ENCODE results near the gene MAPK12. TPM values are rescaled to one million over a fixed set of nuclear protein-coding genes. Genes with fewer than 3 reads are reported as not detected.

Gene MAPK12
- total and polyA plus RNA-seq, 10 of the 15 experiments (the other 5 are each of a cell fraction or from before 2014, with no cell fraction given), result 1.1 to 38.9 (median 16.3) TPM

DNA sequence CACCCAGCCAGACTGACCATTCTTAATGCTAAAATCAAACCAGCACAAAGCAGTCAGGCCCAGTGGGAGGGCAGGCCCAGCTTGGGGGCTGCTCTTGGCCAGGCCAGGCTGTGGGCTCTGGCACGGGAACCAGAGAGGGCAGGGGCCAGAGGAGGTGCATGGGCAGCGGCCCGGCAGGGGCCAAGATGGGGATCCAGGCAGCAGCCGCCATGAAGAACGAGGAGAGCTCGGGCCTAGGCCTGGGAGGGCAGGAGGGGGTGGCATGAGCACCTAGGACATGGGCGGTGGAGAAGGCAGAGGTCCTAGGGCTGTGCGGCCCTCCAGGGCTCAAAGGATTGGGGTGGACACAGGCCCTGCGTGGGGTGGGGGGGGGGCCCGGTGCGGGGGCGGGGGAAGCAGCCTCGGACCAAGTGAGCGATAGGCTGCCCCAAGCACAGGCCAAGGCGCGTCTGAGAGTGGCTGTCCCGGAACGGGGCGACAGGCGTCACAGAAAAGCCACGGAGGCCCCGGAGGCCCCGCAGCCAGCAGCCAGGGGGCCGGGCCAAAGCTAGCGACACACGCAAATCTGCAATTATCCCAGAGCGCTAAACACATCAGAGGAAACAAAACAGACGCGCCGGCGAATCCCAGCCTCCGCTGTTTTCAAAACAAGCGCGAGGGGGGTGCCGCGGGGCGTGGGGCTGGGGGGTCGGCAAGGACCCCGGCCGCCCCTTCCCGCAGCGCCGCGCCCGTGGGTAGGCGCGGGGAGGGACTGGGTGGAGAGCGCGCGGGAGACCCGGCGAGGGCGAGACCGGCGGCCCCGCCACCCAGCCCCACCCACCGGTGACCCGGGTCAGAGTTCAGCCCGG lies 37.7 kb upstream of the MAPK12 start:
- RAD21 ChIA-PET (ENCODE audit: unreplicated experiment), result no interaction called here
- intact Hi-C loops (cut with micrococcal nuclease; ENCODE audit: unreplicated experiment), result no loop called here
- Histone ChIP-seq H3K79me2 (ENCODE audit: control insufficient read depth, insufficient read depth, low read length) (peaks cover 75% of the 10 kb centered on the region), H3K4me1 (ENCODE audit: control insufficient read depth, insufficient read depth, low read length) (peaks cover 39% of the 10 kb centered on the region), H2AFZ (ENCODE audit: control insufficient read depth, low read depth, low read length) (no peak overlapping the region), H4K20me1 (ENCODE audit: control insufficient read depth, insufficient read depth) (peaks cover 4% of the 10 kb centered on the region), H3K4me3 (peak overlapping the region; percentile 47; the same call in 1 of the 2 replicates), H3K9ac (ENCODE audit: control insufficient read depth, insufficient read depth, low read length) (no peak overlapping the region), H3K27me3 (replicated peaks in 1 of 2; ENCODE audit: control insufficient read depth in 2 of 2, insufficient read depth in 2 of 2, low read length in 1 of 2) (no peaks in the 10 kb centered on the region), H3K36me3 (ENCODE audit: control insufficient read depth in 2 of 2, insufficient read depth in 2 of 2, low read length in 1 of 2) (peaks cover 3 to 4% of the 10 kb centered on the region in 2 experiments; a peak in 3 of 4 replicates), H3K9me3 (replicated peaks; ENCODE audit: control insufficient read depth, insufficient read depth, low read length) (no peaks in the 10 kb centered on the region), H3K27ac (ENCODE audit: control insufficient read depth, insufficient read depth) (no peak overlapping the region), H3K4me2 (ENCODE audit: control insufficient read depth, insufficient read depth) (peak overlapping the region; percentile 55)
- FAIRE-seq, result no peak
- no peak for DNase-seq (ENCODE audit: low read depth, low spot score)
- in situ Hi-C loops (cut with MboI), result no loop called here
- TF ChIP-seq CHD1 (IDR thresholded peaks at IDR 0.05; ENCODE audit: low read depth, low read length), result no peak
- TF ChIP-seq NR2C1 (IDR thresholded peaks at IDR 0.05), result peak; percentile 62; the same call in 1 of the 2 replicates
- POLR2A ChIA-PET, result interaction anchor here (1.6 kb wide), 1 partner anchor 23 kb away, joined by 3 read pairs; no protein-coding TSS in a partner anchor
- no TSS peak for BruUV-seq (replicated peaks)
- ATAC-seq, result peak; percentile 9; the same call in 2 of the 3 replicates
- CTCF ChIA-PET, result interaction anchor here (0.7 to 1.2 kb wide), 2 partner anchors 23 to 35 kb away, joined by 3 read pairs; no protein-coding TSS in a partner anchor
- WGBS (ENCODE audit: insufficient coverage, insufficient replicate concordance, low lambda C conversion rate, missing lambda C conversion rate), result 69% methylated on average over 27 of the region's 59 CpGs
- SMC1A ChIA-PET (ENCODE audit: uncharacterized antibody, unreplicated experiment), result no interaction called here

DNA sequence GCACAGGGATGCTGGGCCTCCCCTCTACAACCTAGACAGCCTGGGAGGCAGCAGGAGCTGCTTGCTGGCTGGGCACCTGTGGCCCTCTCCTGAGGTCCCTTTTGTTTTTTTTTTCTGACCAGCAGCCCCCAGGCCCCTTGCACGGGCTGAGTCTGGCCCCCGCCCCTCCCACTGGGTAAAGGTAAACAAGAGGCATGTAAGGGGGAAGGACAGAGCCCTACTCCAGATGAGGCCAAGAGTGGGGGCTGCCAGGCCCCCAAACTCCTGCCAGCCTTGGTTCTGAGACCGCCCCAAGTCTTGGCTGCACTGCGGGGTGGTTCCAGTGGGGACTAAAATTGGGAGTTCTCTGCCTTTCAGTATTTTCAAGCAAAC lies 36.8 kb upstream of the MAPK12 start:
- H3K36me3 ChIP-seq (ENCODE audit: control insufficient read depth in 2 of 2, insufficient read depth in 2 of 2, low read length in 1 of 2), result peaks cover 3 to 9% of the 10 kb centered on the region in 2 experiments; a peak in 3 of 4 replicates
- no peak overlapping the region for H3K9ac ChIP-seq (ENCODE audit: control insufficient read depth, insufficient read depth, low read length)
- DNase-seq (ENCODE audit: low read depth, low spot score), result no peak
- H3K27ac ChIP-seq (ENCODE audit: control insufficient read depth, insufficient read depth), result no peak overlapping the region
- H2AFZ ChIP-seq (ENCODE audit: control insufficient read depth, low read depth, low read length), result no peak overlapping the region
- H4K20me1 ChIP-seq (ENCODE audit: control insufficient read depth, insufficient read depth), result no peaks in the 10 kb centered on the region; the same call in 1 of the 2 replicates
- ATAC-seq, result no peak
- ChIA-PET SMC1A (ENCODE audit: uncharacterized antibody, unreplicated experiment) (no interaction called here), CTCF (interaction anchor here (0.7 kb wide), 1 partner anchor 36 kb away, joined by 3 read pairs; no protein-coding TSS in a partner anchor), RAD21 (ENCODE audit: unreplicated experiment) (no interaction called here), POLR2A (no interaction called here)
- 84% methylated on average over 4 of the region's 4 CpGs for WGBS (ENCODE audit: insufficient coverage, insufficient replicate concordance, low lambda C conversion rate, missing lambda C conversion rate)
- H3K9me3 ChIP-seq (replicated peaks; ENCODE audit: control insufficient read depth, insufficient read depth, low read length), result no peaks in the 10 kb centered on the region
- FAIRE-seq, result no peak
- H3K4me1 ChIP-seq (ENCODE audit: control insufficient read depth, insufficient read depth, low read length), result peaks cover 36% of the 10 kb centered on the region
- intact Hi-C loops (cut with micrococcal nuclease; ENCODE audit: unreplicated experiment) (no loop called here), in situ Hi-C loops (cut with MboI) (no loop called here)
- no peaks in the 10 kb centered on the region for H3K27me3 ChIP-seq (replicated peaks in 1 of 2; ENCODE audit: control insufficient read depth in 2 of 2, insufficient read depth in 2 of 2, low read length in 1 of 2)
- peaks cover 75% of the 10 kb centered on the region for H3K79me2 ChIP-seq (ENCODE audit: control insufficient read depth, insufficient read depth, low read length)
- no peak overlapping the region for H3K4me3 ChIP-seq
- no TSS peak for BruUV-seq (replicated peaks)
- H3K4me2 ChIP-seq (ENCODE audit: control insufficient read depth, insufficient read depth), result no peak overlapping the region
- TF ChIP-seq SIN3A (IDR thresholded peaks at IDR 0.05; ENCODE audit: low read depth, low read length) (no peak), NFYB (IDR thresholded peaks at IDR 0.05; ENCODE audit: insufficient read depth, low read depth, low read length) (no peak), SPI1 (IDR thresholded peaks at IDR 0.05; ENCODE audit: borderline replicate concordance, insufficient read depth, low read depth, low read length) (no peak), MAX (IDR thresholded peaks at IDR 0.05; ENCODE audit: low read depth, low read length) (no peak), NRF1 (conservative IDR thresholded peaks at IDR 0.05; ENCODE audit: low read depth, low read length) (no peak), ASH2L (IDR thresholded peaks at IDR 0.05; ENCODE audit: borderline replicate concordance, low read depth) (no peak), CBFB (IDR thresholded peaks at IDR 0.05; ENCODE audit: low read depth) (no peak), CHD2 (IDR thresholded peaks at IDR 0.05; ENCODE audit: borderline replicate concordance, low read depth, low read length) (no peak)
- TF ChIP-seq, protein P1, sequence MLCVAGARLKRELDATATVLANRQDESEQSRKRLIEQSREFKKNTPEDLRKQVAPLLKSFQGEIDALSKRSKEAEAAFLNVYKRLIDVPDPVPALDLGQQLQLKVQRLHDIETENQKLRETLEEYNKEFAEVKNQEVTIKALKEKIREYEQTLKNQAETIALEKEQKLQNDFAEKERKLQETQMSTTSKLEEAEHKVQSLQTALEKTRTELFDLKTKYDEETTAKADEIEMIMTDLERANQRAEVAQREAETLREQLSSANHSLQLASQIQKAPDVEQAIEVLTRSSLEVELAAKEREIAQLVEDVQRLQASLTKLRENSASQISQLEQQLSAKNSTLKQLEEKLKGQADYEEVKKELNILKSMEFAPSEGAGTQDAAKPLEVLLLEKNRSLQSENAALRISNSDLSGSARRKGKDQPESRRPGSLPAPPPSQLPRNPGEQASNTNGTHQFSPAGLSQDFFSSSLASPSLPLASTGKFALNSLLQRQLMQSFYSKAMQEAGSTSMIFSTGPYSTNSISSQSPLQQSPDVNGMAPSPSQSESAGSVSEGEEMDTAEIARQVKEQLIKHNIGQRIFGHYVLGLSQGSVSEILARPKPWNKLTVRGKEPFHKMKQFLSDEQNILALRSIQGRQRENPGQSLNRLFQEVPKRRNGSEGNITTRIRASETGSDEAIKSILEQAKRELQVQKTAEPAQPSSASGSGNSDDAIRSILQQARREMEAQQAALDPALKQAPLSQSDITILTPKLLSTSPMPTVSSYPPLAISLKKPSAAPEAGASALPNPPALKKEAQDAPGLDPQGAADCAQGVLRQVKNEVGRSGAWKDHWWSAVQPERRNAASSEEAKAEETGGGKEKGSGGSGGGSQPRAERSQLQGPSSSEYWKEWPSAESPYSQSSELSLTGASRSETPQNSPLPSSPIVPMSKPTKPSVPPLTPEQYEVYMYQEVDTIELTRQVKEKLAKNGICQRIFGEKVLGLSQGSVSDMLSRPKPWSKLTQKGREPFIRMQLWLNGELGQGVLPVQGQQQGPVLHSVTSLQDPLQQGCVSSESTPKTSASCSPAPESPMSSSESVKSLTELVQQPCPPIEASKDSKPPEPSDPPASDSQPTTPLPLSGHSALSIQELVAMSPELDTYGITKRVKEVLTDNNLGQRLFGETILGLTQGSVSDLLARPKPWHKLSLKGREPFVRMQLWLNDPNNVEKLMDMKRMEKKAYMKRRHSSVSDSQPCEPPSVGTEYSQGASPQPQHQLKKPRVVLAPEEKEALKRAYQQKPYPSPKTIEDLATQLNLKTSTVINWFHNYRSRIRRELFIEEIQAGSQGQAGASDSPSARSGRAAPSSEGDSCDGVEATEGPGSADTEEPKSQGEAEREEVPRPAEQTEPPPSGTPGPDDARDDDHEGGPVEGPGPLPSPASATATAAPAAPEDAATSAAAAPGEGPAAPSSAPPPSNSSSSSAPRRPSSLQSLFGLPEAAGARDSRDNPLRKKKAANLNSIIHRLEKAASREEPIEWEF (IDR thresholded peaks at IDR 0.05; ENCODE audit: insufficient replicate concordance, low read depth, low read length), result no peak
